Measurements from ENCODE around the gene GSN.

DNA sequence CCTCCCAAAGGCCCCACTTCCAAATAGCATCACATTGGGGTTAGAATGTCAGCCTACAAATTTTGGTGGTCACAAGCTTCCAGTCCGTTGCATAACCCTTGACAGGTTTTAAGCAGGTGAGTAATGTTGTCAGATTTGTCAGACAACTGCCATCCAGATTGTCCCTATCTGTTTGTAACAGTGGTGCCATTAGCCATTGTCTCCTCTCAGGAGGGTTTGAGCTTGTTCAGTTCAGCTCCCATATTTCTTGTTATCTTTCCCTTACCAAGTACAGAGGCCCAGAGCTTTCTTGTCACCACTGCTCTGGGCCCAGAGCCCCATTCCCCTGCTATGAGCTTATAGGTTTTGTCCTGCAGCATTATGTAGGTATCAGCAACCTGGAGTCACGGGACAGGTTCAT lies 14.8 kb upstream of the GSN start:
- TF ChIP-seq, protein P1, sequence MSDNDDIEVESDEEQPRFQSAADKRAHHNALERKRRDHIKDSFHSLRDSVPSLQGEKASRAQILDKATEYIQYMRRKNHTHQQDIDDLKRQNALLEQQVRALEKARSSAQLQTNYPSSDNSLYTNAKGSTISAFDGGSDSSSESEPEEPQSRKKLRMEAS (IDR thresholded peaks at IDR 0.05; ENCODE audit: low read depth, low read length): no peak
- TF ChIP-seq CTCF (IDR thresholded peaks at IDR 0.05; ENCODE audit: low read depth, low read length) (no peak), POLR2A (IDR thresholded peaks at IDR 0.05; ENCODE audit: extremely low read depth, insufficient read length) (no peak), MYC (IDR thresholded peaks at IDR 0.05; ENCODE audit: low read depth, low read length) (no peak)
